Progenitor cell of endocrine pancreas (in vitro differentiated cells): ENCODE measurements around the gene KCNK18. TPM values are rescaled to one million over a fixed set of nuclear protein-coding genes. Genes with fewer than 3 reads are reported as not detected.

Experiments
- DNase-seq: peaks from one replicate; pipeline ENCODE4 v3.0.0; 2021; ENCODE audit warnings: low spot score; ENCODE audit not compliant: unreplicated experiment
- H3K27ac Mint-ChIP-seq: 2 replicates; pipeline ENCODE4 v1.8.0; 2021; ENCODE audit warnings: mild to moderate bottlenecking, moderate library complexity, mixed read lengths
- H3K27me3 Mint-ChIP-seq: 2 replicates; pipeline ENCODE4 v1.8.0; 2021; ENCODE audit warnings: mixed read lengths
- H3K36me3 Mint-ChIP-seq: 2 replicates; pipeline ENCODE4 v1.8.0; 2022; ENCODE audit warnings: mixed read lengths; ENCODE audit not compliant: insufficient read depth
- H3K4me1 Mint-ChIP-seq: 2 replicates; pipeline ENCODE4 v1.8.0; 2021; ENCODE audit warnings: low read depth, mixed read lengths
- H3K4me3 Mint-ChIP-seq: 2 replicates; pipeline ENCODE4 v1.8.0; 2021; ENCODE audit warnings: low read depth, mild to moderate bottlenecking, moderate library complexity, mixed read lengths
- H3K9me3 Mint-ChIP-seq: 2 replicates; pipeline ENCODE4 v1.8.0; 2021; ENCODE audit warnings: low read depth, mixed read lengths
- total RNA-seq: library from RNA; stranded (reverse); gene quantifications from 2 replicates; pipeline ENCODE4 v1.2.1, GENCODE V29; 2021
- TF ChIP-seq, protein P1 (sequence below): fragments of 200-600 bp; sonication (generic); IDR thresholded peaks from one replicate; pipeline ENCODE4 v1.5.0; 2021; ENCODE audit warnings: antibody characterized with exemption, mild to moderate bottlenecking; ENCODE audit not compliant: unreplicated experiment

Gene KCNK18
- total RNA-seq, 1 donor from 2014 or later = not detected

DNA sequence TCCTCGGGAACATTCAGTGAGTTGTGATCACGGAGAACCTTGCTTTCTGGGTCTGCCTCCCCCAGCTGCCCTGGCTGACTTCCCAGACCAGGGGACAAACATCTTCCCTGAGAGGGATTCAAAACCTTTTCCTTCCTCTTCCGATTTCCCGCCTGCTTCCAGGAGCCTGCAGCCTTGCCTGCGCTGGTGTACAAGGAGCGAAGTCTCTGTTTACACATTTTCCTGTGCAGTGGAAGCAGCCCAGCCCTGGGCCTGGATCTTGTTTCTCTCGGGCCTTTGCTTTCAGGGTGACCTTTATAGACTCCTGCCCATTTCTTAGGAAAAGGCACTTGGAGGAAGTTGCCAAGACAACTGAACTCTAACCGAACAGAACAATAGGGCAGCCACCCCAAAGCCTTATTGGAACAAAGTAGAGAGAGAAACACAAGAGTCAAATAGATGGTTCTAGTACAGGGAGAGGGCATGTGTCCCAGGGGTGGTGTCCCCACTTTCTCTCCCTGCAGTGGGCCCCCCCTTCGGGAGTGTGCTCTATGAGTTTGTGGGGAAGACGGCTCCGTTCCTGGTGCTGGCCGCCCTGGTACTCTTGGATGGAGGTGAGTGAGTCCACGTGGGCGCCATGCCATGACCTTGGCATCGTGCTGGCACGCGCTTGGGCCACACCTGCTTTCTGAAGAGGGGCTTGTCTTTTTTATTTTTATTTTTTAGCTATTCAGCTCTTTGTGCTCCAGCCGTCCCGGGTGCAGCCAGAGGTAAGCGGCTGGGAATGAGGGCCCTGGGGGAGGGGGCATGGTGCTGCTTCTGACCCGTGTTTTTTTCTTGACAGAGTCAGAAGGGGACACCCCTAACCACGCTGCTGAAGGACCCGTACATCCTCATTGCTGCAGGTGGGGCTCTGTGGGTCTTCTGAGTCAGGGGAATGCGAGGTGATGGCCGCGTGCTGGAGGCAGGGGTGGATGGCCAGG lies 57.8 kb downstream of the KCNK18 start:
- no peak overlapping the region for H3K4me3 Mint-ChIP-seq
- no peak overlapping the region for H3K27ac Mint-ChIP-seq
- no peaks in the 10 kb centered on the region for H3K9me3 Mint-ChIP-seq
- peaks cover 6% of the 10 kb centered on the region for H3K4me1 Mint-ChIP-seq
- H3K27me3 Mint-ChIP-seq = peaks cover 19% of the 10 kb centered on the region
- DNase-seq = no peak
- TF ChIP-seq, protein P1, sequence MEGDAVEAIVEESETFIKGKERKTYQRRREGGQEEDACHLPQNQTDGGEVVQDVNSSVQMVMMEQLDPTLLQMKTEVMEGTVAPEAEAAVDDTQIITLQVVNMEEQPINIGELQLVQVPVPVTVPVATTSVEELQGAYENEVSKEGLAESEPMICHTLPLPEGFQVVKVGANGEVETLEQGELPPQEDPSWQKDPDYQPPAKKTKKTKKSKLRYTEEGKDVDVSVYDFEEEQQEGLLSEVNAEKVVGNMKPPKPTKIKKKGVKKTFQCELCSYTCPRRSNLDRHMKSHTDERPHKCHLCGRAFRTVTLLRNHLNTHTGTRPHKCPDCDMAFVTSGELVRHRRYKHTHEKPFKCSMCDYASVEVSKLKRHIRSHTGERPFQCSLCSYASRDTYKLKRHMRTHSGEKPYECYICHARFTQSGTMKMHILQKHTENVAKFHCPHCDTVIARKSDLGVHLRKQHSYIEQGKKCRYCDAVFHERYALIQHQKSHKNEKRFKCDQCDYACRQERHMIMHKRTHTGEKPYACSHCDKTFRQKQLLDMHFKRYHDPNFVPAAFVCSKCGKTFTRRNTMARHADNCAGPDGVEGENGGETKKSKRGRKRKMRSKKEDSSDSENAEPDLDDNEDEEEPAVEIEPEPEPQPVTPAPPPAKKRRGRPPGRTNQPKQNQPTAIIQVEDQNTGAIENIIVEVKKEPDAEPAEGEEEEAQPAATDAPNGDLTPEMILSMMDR = no peak
- H3K36me3 Mint-ChIP-seq = no peaks in the 10 kb centered on the region

DNA sequence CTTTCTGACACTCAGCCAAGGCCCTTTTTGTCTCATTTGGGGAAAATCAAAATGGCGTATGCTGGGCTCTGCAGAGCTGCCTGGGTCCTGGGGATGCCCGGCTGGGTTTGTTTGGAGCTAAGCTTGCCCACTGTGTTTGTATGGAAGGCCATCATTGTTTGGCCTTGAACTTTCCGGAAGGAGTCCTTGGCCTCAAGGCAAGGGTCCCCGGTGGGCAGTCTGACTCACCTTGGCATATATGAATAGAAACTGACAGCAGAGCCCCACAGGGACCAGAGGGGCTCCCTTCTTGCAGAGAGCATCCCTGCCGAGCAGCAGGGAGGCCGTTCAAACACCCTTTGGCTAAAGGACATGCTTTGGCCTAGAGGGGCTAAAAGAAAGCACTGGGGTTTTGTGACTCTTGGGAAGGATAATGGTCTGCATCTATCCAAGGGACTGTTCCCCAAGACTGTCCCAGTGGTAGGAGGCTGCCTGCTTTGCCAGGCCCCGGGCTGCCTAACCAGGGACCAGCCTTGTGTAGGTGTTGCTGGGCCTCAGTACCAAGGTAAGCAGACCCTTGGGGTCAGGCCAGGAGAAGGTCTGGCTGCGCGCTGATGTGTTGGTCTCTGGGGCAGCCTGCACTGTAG lies 58.7 kb downstream of the KCNK18 start:
- H3K4me1 Mint-ChIP-seq = peaks cover 6% of the 10 kb centered on the region

DNA sequence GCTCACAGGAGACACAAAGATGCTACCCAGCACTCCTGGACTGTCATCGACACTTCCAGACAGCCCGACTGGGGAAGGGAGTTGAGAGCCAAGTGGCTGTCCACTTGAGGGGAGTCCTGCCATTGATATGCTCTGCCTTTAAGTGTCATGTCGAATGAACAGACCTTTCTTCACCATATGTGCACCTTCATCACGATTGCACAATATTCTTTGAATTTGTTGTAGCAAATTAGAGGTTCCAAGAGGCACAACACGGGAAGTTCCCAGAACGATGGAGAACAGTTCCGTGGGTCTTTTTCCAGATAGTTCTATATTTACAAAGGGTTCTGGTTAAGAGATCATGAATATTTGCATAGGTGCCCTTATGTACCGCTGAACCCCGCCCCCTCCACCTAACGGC lies 59.6 kb downstream of the KCNK18 start:
- Mint-ChIP-seq H3K27me3 (peaks cover 25% of the 10 kb centered on the region), H3K9me3 (no peaks in the 10 kb centered on the region), H3K27ac (no peak overlapping the region), H3K36me3 (no peaks in the 10 kb centered on the region), H3K4me3 (no peak overlapping the region), H3K4me1 (peaks cover 6% of the 10 kb centered on the region)
- TF ChIP-seq, protein P1 = no peak
- no peak for DNase-seq

More for the DNA sequence above, 58.7 kb downstream of the KCNK18 start:
- H3K4me3 Mint-ChIP-seq = no peak overlapping the region
- TF ChIP-seq, protein P1 = no peak
- H3K27ac Mint-ChIP-seq = no peak overlapping the region
- H3K36me3 Mint-ChIP-seq = no peaks in the 10 kb centered on the region
- no peak for DNase-seq
- peaks cover 23% of the 10 kb centered on the region for H3K27me3 Mint-ChIP-seq
- H3K9me3 Mint-ChIP-seq = no peaks in the 10 kb centered on the region

DNA sequence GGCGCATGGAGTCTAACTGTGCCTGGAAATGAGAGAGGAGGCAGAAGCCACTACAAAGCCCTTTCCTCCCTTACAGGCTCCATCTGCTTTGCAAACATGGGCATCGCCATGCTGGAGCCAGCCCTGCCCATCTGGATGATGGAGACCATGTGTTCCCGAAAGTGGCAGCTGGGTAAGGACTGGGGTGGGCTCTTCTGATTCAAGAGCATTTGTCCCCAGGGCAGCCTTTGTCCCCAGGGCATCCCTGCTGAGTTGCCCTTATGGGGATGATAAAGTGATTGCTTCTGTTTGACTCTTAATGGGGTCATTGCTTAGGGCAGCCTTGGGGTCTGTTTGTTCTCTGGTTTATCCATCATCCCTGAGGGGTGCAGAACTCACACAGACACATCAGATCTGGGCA lies 60.4 kb downstream of the KCNK18 start:
- H3K4me1 Mint-ChIP-seq = peaks cover 6% of the 10 kb centered on the region
- no peak overlapping the region for H3K27ac Mint-ChIP-seq
- H3K27me3 Mint-ChIP-seq = peaks cover 33% of the 10 kb centered on the region
- TF ChIP-seq, protein P1 = no peak
- DNase-seq = no peak
- H3K9me3 Mint-ChIP-seq = no peaks in the 10 kb centered on the region
- H3K4me3 Mint-ChIP-seq = no peak overlapping the region
- H3K36me3 Mint-ChIP-seq = no peaks in the 10 kb centered on the region

DNA sequence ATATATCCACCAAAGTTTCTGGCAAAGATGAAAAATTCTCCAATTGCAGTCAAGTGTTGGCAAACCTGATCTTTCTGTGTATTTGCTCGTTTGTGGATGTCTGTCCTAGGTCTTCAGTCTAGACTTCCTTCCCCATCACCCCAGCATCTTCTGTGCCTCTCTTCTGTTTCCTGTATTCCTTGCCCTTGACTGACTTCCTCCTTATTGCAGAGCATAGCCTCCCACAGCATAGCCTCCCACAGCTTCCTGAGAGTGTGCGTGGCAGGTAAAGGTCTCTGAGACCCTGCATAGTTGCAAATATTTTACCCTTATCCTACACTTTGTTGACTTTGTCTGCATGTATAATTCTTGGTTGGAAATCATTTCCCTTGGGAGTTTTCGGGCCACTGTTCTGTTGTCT lies 62.0 kb downstream of the KCNK18 start:
- Mint-ChIP-seq H3K4me1 (peaks cover 6% of the 10 kb centered on the region), H3K9me3 (no peaks in the 10 kb centered on the region), H3K4me3 (no peak overlapping the region), H3K27ac (no peak overlapping the region), H3K36me3 (no peaks in the 10 kb centered on the region), H3K27me3 (peaks cover 32% of the 10 kb centered on the region)
- DNase-seq = no peak
- TF ChIP-seq, protein P1 = no peak
